Erythroblast (primary cell): ENCODE data around the gene TNNT2.

Experiments
- GATA1 ChIP-seq: IDR thresholded peaks from 2 replicates; pipeline ENCODE4 v1.6.1; 2011; ENCODE audit warnings: low read depth, mild to moderate bottlenecking, control low read depth, low read length, moderate library complexity
- POLR2A ChIP-seq: IDR thresholded peaks from 2 replicates; pipeline ENCODE4 v1.6.1; 2011; ENCODE audit warnings: mild to moderate bottlenecking, low read length

DNA sequence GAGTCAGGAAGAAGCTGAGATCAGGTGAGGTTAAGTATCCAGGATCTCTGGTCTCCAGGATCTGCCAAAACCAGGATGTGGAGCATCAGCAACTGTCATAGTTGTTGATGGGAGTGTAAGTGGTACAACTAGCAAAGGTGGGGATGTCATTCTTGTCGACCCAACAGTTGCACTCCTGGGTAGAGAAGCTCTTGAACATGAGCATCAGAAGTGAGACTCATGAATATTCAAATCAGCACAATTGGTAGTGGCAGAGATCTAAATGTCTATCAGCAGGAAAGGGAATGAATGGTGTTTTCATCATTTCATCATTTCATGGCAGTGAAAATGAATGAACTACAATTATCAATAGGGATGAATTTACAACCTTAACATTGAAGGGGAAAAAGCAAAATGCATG, 25.9 kb upstream of the TNNT2 start:
- TF ChIP-seq POLR2A (no peak), GATA1 (no peak)
